Measurements from ENCODE around the gene RAB11FIP5.

DNA sequence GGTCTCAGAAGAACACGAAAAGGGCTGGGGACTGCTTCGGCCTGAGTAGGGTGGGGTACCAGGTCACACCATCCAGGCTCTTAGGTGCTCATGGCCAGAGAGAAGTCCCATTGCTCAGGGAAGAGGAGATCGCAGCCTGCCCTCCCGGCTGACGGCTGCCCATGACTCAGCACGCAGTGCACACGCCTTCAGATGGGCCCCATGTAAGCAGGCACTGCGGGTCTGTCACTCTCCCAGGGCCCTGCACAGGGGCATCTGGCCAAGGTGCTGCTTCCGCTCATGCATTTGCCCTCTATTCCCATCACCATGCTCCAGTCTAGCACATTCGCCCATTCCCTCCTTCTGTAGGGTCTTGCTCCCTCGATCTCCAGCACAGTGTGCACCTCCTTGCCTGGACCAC, 76.0 kb downstream of the RAB11FIP5 start:
- TF ChIP-seq POLR2A (IDR thresholded peaks at IDR 0.05; ENCODE audit: borderline replicate concordance, extremely low read depth, insufficient read depth, insufficient read length) (no peak), YY1 (IDR thresholded peaks at IDR 0.05; ENCODE audit: extremely low read depth, insufficient replicate concordance, low read depth, low read length) (no peak)

Data from HCT116 (cell line).